NCI-H2196 (cell line): ENCODE data around the gene MITF.

Experiments
- DNase-seq: peaks from one replicate; lab custom pipeline; 2025; ENCODE audit not compliant: unreplicated experiment; lab: John Stamatoyannopoulos, UW

Gene MITF

GRCh38 chr3:69725994-69726571 is 13.2 kb upstream of the MITF start:
- DNase-seq, result no peak

DNA sequence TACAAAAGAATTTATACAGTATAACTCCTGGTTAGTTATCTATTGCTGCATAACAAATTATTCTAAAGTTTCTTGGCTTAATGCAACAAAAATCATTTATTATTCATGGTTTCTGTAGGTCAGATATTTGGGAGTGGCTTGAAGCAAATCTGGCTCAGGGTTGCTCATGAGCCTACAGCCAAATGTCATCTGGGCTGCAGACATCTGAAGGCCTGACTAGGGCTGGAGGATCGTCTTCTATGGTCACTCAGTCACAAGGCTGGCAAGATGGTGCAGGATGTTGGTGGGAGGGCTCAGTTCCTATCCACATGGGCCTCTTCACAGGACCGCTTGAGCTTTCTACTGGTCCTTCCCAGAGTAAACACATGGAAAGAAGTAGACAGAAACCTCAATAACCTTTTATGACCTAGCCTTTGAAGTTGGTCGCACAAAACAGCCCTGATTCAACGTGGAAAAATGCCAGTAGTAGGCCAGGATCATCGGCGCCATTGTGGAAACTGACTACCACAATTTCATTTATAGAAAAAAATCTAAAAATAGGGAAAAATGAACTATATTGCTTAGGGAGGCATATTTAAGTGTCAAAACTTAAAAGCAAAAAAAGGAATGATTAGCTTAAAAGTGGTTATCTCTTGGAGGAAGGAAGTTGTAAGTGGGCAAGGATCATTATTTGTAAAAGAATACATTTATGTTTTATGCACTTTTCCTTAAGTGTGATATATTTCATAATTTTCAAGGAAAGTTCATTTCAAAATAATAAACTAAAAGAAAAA is 9.9 kb upstream of the MITF start:
- no peak for DNase-seq

- DNase-seq, result no peak
Measured at GRCh38 chr3:69731080-69731479, 8.2 kb upstream of the MITF start.

- DNase-seq, result no peak
Measured at GRCh38 chr3:69735893-69736292, 3.4 kb upstream of the MITF start.

- no peak for DNase-seq
Measured at GRCh38 chr3:69737392-69737791, 1.9 kb upstream of the MITF start.

GRCh38 chr3:69738315-69738714 is 949 bp upstream of the MITF start:
- no peak for DNase-seq

DNA sequence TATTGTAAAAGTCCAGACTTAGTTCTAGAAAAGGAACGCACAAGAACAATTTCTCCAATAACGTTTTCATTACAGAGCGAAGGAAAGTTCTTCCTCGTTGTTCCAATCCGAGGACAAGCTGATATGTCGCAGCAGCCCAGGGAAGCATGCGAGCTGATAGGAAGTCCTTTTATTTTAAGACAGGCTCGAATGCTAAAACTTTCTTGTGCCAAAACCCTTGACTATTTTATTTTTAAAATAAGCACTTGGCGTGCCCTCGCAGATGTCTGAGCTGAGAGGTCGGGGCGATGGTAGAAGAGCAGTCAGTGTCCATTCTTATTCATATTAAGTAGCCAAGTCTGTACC is 433 bp upstream of the MITF start:
- no peak for DNase-seq

GRCh38 chr3:69740103-69741021 is 1.1 kb downstream of the MITF start:
- DNase-seq, result no peak

DNA sequence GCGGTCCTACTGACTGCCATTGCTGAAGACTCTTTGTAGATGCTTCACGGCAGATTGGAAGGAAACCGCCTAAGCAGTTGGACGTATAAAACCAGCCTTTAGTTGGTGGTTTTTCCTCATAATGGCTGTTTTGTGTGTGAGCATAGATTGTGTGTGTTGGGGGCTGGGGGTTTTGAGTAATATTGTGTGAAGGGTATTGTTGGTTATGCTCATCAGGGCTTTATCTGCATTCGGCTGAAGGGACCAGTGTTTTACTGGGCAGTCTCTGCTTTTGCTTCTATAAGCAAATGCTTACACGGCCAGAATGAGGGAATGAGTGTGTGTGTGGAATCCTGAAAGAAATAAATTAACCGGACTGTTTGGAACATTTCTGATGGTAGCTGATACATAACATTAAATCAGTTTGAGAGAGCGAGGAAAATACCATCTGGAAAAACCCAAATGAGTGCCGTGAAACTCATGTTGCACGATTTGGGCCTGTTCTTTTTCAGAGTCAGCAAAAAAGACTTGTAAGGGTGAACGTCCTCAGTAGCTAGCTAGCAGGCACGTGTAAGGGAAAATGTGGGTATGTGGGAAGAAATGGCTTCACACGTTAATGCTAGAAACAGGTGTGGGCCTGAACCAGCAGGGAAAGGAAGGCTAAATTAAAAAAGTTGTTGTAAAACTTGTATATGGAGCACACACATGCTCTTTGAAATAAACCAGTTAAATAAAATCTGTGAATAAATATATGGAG is 1.9 kb downstream of the MITF start:
- no peak for DNase-seq

DNA sequence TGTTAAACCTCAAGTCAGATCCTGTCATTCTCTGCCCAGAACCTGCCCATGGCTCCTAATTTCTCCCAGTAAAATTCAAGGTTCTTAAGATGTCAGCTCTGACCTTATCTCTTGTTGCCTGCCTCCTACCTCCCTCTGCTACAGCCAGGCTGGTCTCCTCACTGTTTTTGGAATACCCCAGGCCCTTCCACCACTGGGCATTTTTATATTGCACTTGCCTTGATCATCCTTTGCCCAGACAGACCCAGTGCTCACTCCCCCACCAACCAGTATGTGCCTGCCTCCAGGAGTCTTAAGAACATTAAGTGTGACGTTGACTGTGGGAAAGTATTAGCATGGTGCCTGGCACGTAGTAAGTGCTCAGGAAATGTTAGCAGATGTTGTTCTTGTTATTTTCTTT is 3.1 kb downstream of the MITF start:
- DNase-seq, result no peak

GRCh38 chr3:69743975-69744906 is 5.0 kb downstream of the MITF start:
- no peak for DNase-seq

DNA sequence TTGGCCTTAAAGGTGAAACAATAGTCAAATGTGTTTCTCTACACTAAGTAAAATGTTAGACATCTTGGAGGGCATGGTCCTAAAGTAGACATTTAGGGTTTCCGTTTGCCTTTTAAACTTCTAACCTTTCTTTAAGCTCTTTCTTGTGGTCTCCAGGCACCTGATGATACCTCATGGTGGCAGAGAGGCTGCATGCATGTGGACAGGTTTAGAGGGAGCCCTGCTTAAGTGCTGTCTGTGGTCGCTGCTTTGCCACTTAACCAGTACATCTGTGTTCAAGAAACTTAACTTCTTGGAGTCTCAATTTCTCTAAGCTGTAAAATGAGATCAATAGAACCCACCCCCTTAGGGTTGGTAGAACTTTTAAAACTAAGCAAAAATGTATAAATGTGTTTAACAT is 6.2 kb downstream of the MITF start:
- no peak for DNase-seq

GRCh38 chr3:69746119-69746518 is 6.9 kb downstream of the MITF start:
- DNase-seq, result no peak

GRCh38 chr3:69747511-69748258 is 8.4 kb downstream of the MITF start:
- DNase-seq, result no peak

DNA sequence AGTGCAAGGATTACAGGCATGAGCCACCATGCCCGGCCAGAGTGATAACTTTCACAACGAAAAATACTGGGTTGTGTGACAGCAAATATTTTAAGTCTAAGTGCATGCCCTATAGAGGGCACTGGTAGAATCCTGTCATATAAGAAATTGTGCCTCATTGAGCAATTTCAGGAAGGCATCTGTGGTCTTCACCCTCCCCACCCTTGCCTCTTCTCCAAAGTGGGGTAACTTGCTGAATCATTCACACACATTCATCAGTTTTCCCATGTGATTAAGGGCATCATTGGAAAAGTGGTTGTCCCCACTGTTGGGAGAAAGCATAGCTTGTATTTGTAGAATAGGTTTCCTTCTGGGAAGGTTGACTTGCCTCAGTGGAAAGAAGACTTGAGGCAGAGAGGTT is 9.2 kb downstream of the MITF start:
- DNase-seq, result no peak

DNA sequence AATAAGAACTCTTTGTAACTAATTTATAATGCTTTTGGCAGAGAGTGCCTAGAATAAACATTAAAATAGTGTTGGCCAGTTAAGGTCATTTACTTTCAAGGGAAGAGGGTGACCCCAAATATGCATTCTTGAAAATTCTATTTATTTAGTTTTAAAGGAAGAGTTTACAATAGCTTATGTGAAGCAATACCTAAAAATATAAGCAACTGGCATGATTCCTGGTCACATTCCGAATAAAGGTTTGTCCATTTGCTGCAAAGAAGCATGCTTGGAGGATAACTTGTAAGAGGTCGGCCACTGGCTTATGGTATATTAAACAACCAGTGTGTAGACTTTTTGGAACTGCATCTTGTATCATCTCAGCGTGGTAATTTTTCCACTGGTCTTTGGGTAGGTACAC is 10.2 kb downstream of the MITF start:
- DNase-seq, result no peak

GRCh38 chr3:69750549-69750948 is 11.3 kb downstream of the MITF start:
- no peak for DNase-seq

- no peak for DNase-seq
Measured at GRCh38 chr3:69751074-69751476, 11.8 kb downstream of the MITF start.

DNA sequence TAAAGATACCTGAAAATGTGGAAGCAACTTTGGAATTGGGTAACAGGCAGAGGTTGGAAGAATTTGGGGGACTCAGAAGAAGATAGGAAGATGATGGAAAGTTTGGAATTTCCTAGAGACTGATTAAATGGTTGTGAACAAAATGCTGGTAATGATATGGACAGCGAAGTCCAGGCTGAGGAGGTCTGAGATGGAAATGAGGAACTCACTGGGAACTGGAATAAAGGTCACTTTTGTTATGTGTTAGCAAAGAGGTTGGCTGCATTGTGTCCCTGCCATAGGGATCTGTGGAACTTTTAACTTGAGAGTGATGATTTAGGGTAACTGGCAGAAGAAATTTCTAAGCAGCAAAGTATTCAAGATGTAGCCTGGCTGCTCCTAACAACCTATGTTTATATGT is 13.0 kb downstream of the MITF start:
- no peak for DNase-seq
